GM21717 (cell line): Measurements from ENCODE around the gene SHE.

Experiments used
- ATAC-seq: cut with Tn5 transposase; IDR thresholded peaks from one replicate; pipeline ENCODE4 v1.9.1; 2021; ENCODE audit warnings: mild to moderate bottlenecking, moderate library complexity; ENCODE audit not compliant: unreplicated experiment

The SHE gene

GRCh38 chr1:154453161-154453560, 49.1 kb downstream of the SHE start:
- ATAC-seq: no peak

- no peak for ATAC-seq
These were observed 53.8 kb downstream of the SHE start for GRCh38 chr1:154448331-154448811.

DNA sequence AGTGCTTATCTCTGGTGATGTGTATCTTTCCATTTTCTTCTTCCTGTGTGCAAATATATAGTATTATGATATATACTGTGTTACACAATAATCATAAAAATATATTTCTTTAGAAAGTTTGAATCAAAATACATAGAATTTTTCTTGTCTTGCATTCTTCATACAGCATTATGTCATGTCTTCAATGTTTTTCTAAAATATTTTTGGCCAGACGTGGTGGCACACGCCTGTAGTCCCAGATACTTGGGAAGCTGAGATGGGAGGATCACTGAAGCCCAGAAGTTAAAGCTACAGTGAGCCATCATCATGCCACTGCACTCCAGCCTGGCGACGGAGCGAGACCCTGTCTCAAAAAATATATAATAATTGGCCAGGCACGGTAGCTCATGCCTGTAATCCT, 55.4 kb downstream of the SHE start:
- no peak for ATAC-seq

- ATAC-seq: no peak
These were observed 55.9 kb downstream of the SHE start for GRCh38 chr1:154446292-154446691.

DNA sequence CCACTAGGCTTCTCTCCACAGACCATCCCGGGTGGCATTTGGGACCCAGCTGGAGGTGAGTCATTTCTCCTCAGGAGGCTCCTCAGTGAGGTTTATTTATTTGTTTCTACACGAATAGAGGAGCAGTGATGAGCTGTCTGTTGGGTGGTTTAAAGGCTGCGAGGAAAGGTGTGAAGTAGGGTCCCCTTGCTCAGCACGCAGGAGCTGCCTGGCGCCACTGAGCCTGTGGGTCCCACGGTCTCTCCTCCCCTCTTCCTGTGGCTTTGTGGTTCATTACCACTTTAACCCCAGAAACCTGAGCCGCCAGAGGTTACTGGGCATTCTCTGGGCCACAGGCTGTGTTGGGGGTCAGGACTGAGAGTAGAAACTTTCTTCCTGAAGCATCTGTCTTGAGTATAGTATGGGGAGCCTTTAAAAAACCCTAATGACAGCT, 57.2 kb downstream of the SHE start:
- ATAC-seq: peak; percentile 68

DNA sequence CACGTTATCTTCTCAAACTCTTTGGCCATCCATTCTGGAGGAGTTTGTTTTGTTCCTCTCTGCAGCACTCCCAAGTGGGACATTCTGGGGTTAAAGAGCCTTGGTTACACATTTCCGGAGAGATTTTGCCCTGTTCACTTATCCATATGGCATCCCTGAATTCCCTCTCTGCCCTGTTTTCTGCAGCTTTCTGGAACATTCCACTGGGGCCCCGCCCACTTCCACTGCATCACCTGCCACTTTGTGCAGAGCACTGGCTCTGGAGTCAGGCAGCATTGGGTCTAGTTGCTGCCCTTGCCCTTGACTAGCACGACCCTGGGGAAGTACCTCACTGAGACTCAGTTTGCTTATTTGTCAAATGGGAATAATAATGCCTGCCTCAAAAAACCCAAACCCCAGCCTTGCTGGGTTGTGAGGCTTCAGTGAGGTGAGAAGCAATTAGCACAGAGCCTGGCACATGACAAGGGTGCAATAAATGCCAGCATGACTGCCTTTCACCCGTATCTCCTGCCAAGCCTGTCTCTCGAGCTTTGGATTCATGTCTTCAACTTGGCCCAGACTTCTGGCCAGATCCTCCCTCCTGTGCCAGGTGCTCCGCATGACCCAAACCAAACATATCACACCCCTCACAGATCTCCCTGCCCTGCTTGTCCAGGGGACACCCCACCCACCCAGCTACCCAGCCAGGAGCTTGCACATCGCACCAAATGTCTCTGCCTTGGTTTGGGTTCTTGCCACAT, 58.8 kb downstream of the SHE start:
- no peak for ATAC-seq

DNA sequence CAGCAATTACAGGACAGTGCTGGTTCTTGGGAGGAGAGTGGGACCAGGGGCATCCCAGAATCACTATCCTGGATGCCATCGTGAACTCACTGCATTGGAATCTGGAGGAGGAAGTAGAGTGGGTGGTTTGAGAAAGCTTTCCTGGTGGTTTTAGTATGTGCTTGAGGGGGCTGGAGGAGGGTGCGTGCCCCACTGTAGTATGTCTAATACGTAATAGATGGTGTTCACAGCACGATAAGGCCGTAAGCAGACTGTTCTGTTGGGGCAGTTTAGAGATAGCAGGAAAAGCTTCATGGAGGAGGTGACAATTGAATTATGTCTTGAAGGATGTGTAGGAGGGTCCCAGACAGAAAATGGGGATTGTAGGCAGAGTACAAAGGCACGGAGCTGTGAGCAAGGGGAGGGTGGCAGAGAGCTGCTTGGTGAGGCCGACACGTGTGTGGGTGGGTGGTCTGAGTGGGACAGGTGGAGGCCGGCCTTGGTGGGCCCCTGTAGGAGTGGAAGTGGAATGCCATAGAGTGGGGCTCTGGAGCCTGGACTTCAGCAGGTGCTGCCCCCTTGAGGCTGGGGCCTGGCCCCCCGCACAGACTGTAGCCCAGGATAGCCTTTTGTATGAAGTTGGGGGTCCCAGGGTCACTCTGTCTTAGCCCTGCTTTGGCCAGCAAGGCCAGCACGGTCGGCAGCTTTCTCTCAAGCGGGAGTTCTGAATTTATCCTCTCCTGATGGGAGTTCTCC, 60.0 kb downstream of the SHE start:
- ATAC-seq: no peak

DNA sequence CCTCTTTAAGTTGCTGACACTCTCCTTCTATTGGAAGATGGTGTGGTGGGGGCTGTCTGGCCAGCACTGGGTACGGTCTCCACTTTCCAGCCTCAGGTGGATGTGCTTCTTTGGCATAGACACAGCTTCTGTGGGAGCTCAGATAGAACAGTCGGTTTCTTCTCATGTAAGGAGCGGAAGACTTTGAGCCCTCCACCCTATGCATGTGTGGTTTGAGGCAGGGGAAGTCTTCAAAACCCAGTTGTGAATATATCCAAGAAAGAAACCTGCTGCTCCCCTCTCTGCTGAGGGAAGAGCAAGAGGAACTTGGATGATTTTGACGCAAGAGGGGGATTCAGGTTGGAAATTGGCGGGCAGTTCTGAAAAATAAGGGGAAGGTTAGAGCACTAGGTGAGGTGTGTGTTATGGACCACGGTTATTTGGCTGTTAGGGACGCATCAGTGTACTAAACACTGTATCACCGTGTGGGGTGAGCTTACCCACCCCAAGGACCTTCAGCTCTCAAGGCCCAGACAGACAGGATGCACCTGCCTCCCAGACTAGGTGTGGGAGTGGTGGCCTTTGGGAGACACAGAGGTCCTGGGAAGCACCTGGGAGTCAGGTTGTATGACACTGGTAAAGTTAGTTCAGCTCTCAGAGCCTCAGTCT, 60.8 kb downstream of the SHE start:
- ATAC-seq: no peak

DNA sequence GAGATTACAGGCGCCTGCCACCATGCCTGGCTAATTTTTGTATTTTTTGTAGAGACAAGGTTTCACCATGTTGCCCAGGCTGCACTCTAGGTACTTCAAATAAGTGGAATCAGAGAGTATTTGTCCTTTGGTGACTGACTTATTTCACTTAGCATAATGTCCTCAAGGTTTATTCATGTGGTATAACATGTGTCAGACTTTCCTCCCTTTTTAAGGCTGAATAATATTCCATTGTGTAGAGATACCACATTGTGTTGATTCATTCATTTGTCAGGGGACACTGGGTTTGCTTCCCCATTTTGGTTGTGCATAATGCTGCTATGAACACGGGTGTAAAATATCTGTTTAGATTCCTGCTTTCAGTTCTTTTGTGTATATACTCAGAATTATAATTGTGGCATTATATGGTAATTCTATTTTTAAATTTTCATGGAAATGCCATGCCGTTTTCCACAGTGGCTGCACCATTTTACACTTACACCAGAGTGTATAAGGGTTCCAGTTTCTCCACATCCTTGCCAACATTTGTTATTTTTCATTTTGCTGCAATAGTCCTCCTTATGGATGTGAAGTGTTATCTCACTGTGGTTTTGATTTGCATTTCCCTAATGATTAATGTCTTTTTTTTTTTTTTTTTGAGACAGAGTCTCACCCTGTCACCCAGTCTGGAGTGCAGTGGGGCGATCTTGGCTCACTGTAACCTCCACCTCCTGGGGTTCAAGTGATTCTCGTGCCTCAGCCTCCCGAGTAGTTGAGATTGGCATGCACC, 62.0 kb downstream of the SHE start:
- no peak for ATAC-seq

- no peak for ATAC-seq
These were observed 65.8 kb downstream of the SHE start for GRCh38 chr1:154436433-154436832.

DNA sequence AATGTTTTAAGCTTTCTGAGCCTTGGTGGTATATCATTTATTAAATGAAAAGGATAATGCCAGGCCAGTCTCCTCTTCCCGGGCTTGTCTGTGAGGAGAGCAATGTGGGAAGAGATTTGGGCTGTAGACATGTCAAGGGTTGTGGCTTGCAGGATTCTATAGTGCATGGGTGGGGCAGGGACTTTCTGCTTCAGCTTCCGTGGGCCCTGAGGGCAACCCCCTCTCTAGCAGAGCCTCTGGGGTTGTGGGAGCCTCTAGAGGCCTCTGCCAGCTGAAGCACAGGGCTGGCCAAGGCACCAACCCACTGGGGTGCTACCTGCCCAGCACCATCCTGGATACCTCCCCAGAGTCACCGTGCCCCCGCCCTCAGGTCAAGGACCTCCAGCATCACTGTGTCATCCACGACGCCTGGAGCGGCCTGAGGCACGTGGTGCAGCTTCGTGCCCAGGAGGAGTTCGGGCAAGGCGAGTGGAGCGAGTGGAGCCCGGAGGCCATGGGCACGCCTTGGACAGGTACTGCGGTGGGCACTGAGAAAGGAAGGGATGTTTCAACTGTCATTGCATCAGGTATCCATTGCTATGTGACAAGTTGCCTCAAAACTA, 66.5 kb downstream of the SHE start:
- no peak for ATAC-seq

- no peak for ATAC-seq
These were observed 67.7 kb downstream of the SHE start for GRCh38 chr1:154434346-154435085.

DNA sequence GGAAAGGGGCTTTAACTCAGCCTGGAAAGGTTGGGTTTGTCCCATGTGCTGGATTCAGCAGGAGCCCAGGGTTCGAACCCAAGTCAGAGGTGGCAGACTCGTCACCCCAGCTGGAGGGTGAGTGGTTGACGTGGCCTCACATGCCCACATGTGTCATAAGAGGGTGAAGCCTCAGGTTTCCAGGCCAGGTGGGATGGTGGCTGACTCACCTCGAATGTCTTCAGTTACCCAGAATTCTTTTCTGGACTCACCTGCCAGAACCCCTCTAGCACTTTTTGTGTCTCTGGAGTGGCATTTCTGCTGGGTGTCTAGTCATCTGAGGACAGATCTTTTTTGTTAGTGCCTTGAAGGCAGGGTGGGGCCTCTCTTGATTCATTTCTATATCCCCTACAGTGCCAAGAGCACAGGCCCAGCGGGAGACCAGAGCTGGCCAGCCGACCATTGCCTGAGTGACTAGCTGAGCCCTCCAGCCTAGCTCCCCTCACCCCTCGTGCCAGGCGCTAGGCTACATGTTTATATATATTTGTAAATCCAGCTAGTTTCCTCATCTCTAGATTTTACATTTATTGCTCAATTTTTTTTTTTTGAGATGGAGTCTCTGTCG, 68.9 kb downstream of the SHE start:
- ATAC-seq: no peak

- no peak for ATAC-seq
These were observed 70.4 kb downstream of the SHE start for GRCh38 chr1:154431586-154432373.

DNA sequence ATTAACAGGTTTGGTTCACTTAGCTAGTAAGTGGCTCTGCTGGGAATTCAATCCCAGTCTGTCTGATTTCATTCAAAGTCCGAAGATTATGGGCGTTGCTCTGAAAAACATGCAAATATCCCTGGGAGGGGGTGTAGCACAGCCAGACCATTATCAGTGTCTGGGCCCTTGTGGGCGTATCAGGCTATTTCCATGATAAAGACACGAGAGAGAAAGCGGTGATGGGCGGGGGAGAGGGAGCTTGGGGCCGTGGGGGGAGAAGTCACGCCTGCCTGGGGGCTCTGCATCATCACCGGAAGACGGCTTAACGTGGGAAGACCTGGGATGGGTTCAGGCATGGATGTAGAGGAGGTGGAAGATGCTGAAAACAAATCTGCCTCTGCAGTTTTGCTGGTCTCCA, 71.3 kb downstream of the SHE start:
- no peak for ATAC-seq

DNA sequence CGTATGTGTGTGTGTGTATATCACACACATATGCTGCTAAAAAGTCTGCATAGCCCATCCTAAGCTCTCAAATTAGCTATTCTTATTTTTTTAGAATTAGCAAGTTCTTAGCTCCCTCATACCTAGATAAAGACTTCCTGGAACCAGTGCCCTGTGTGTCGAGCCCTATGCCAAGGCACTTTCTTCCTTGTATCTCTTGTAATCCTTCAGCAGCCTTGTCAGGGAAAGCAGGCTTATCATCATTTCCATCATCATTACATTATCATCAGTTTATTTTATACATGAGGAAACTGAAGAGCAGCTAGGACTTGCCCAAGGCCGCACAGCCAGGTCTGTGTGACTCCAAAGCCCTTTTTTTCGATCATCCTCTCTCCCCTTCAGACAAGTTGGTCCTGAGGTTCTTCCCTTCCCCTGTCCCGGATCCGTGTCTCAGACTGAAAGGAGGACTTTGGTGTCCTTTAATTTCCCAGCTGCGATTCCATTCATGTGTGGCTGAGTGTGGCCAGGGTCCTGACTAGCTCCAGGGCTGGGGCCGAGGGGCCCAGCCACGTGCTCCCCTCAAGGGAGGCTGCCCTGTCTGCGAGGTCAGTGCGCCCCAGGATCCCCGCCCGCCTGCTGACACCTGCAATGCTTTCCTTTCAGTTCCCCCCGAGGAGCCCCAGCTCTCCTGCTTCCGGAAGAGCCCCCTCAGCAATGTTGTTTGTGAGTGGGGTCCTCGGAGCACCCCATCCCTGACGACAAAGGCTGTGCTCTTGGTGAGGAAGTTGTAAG, 72.2 kb downstream of the SHE start:
- no peak for ATAC-seq
